AG04450 (cell line): ENCODE results near the gene PPM1M. TPM values are rescaled to one million over a fixed set of nuclear protein-coding genes. Genes with fewer than 3 reads are reported as not detected.
"Not testable (repeated sequence)": the region's sequence is repeated elsewhere in the genome, so short reads cannot be mapped to it uniquely, and the experiment has no call there.

Experiments used
- CTCF ChIA-PET: fragments of 300-600, 350-600 bp; formaldehyde crosslinking; extraction: SDS; loops from one replicate; lab custom pipeline; 2022; ENCODE audit warnings: antibody characterized with exemption, inconsistent platforms; lab: Charles Lee
- POLR2A ChIA-PET: fragments of 350-600 bp; formaldehyde crosslinking; extraction: SDS; loops from one replicate; lab custom pipeline; 2021; ENCODE audit warnings: antibody characterized with exemption, inconsistent platforms; lab: Yijun Ruan, JAX
- DNase-seq: peaks from one replicate; pipeline ENCODE4 v3.0.0-alpha.2; 2011; ENCODE audit warnings: low read depth, low spot score
- H3K27ac ChIP-seq: one replicate; pipeline ENCODE4 v1.5.1; 2012; ENCODE audit warnings: low read depth, low read length, control low read depth
- H3K27me3 ChIP-seq: one replicate; pipeline ENCODE4 v1.6.0; 2012; ENCODE audit warnings: low read length; ENCODE audit not compliant: control insufficient read depth, insufficient read depth
- H3K4me3 ChIP-seq: 2 replicates; pipeline ENCODE4 v1.5.1; 2011; ENCODE audit warnings: mild to moderate bottlenecking, low read depth, low read length, control low read depth
- H3K9me3 ChIP-seq: 2 replicates; pipeline ENCODE4 v1.5.1; 2012; ENCODE audit warnings: low read length; ENCODE audit not compliant: control insufficient read depth, insufficient read depth
- CTCF ChIP-seq: IDR thresholded peaks from 2 replicates; pipeline ENCODE4 v1.5.1; 2011; ENCODE audit warnings: low read depth, low read length, control low read depth, inconsistent platforms
- polyA plus RNA-seq: library from polyadenylated mRNA; depleted of rRNA; stranded (reverse); fragments of >200 nt; gene quantifications from 2 replicates; pipeline ENCODE4 v1.2.3, GENCODE V29; 2011

Gene PPM1M
- polyA plus RNA-seq, 1 experiment, result 29.2 TPM

DNA sequence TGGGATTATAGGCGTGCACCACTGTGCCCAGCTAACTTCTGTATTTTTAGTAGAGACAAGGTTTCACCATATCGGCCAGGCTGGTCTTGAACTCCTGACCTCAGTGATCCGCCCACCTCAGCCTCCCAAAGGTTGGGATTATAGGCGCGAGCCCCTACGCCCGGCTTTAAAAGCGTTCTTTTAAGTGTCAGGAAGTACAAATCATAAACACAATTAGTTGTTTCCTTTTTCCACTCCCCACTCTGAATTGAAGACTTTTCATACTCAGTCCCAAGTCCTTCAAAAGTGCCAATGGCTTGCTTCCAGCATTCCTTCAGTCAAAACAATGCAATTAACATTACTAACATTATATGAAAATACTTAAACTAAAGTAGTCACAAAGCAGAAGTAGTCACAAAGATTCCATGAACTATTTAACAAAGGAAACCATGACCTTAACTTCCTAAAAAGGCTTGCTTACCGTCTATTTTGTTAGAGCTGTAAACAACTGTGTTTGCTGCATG, 24.7 kb downstream of the PPM1M start:
- no peak for DNase-seq
- ChIA-PET POLR2A (interaction anchor here (1.0 kb wide), 1 partner anchor 35 kb away, joined by 5 read pairs; no protein-coding TSS in a partner anchor), CTCF (no interaction called here)
- H3K27me3 ChIP-seq, result no peaks in the 10 kb centered on the region
- no peak overlapping the region for H3K4me3 ChIP-seq
- no peak for TF ChIP-seq CTCF
- no peak overlapping the region for H3K27ac ChIP-seq
- H3K9me3 ChIP-seq, result no peaks in the 10 kb centered on the region

GRCh38 chr3:52272172-52272571, 26.6 kb downstream of the PPM1M start:
- POLR2A ChIA-PET, H3K4me3 ChIP-seq, DNase-seq, H3K27me3 ChIP-seq, H3K27ac ChIP-seq, H3K9me3 ChIP-seq: not testable (repeated sequence)
- CTCF ChIA-PET, result interaction anchor here (0.6 to 1.4 kb wide), 2 partner anchors 34 to 120 kb away, joined by 3 to 4 read pairs; no protein-coding TSS in a partner anchor

GRCh38 chr3:52272831-52273230, 27.3 kb downstream of the PPM1M start:
- no peak for TF ChIP-seq CTCF
- H3K9me3 ChIP-seq, result peaks cover 3% of the 10 kb centered on the region; the same call in 1 of the 2 replicates
- POLR2A ChIA-PET, result no interaction called here
- no peaks in the 10 kb centered on the region for H3K27me3 ChIP-seq
- DNase-seq, result no peak
- no peak overlapping the region for H3K27ac ChIP-seq
- H3K4me3 ChIP-seq, result no peak overlapping the region
- CTCF ChIA-PET, result interaction anchor here (1.4 kb wide), 1 partner anchor 35 kb away, joined by 4 read pairs; no protein-coding TSS in a partner anchor

GRCh38 chr3:52274781-52275180, 29.2 kb downstream of the PPM1M start:
- DNase-seq, H3K4me3 ChIP-seq, H3K27me3 ChIP-seq, POLR2A ChIA-PET, CTCF ChIA-PET, H3K9me3 ChIP-seq, H3K27ac ChIP-seq: not testable (repeated sequence)

GRCh38 chr3:52277071-52277964, 31.8 kb downstream of the PPM1M start:
- POLR2A ChIA-PET, result interaction anchor here (0.7 to 2.9 kb wide), 9 partner anchors 10 to 220 kb away, joined by 3 to 17 read pairs (median 6); partner anchors contain the start of genes GLYCTK, PPM1M and TWF2
- TF ChIP-seq CTCF, result no peak
- no peaks in the 10 kb centered on the region for H3K27me3 ChIP-seq
- CTCF ChIA-PET, result interaction anchor here (0.6 to 3.1 kb wide), 7 partner anchors 37 to 180 kb away, joined by 3 to 15 read pairs (median 4); no protein-coding TSS in a partner anchor
- H3K27ac ChIP-seq, result peak overlapping the region; percentile 90
- peak overlapping the region; percentile 99 for H3K4me3 ChIP-seq
- peak; percentile 29 for DNase-seq
- peaks cover 3% of the 10 kb centered on the region; the same call in 1 of the 2 replicates for H3K9me3 ChIP-seq
